BLaER1 (cell line): ENCODE measurements around the gene RAB3B.
"Not testable (repeated sequence)": the region's sequence is repeated elsewhere in the genome, so short reads cannot be mapped to it uniquely, and the experiment has no call there.

Experiments used
- H3K27ac ChIP-seq: shearing (Covaris generic); formaldehyde crosslinking; 2 replicates; pipeline ENCODE4 v1.8.1; 2022
- H3K27me3 ChIP-seq: shearing (Covaris generic); formaldehyde crosslinking; 2 replicates; pipeline ENCODE4 v1.8.1; 2022
- H3K36me3 ChIP-seq: shearing (Covaris generic); formaldehyde crosslinking; 2 replicates; pipeline ENCODE4 v1.8.1; 2022
- H3K4me1 ChIP-seq: shearing (Covaris generic); formaldehyde crosslinking; 2 replicates; pipeline ENCODE4 v1.8.1; 2022
- H3K4me2 ChIP-seq: shearing (Covaris generic); formaldehyde crosslinking; 2 replicates; pipeline ENCODE4 v1.8.1; 2022
- H3K4me3 ChIP-seq: shearing (Covaris generic); formaldehyde crosslinking; 2 replicates; pipeline ENCODE4 v1.8.1; 2022
- H3K9ac ChIP-seq: shearing (Covaris generic); formaldehyde crosslinking; 2 replicates; pipeline ENCODE4 v1.8.1; 2022
- H3K9me3 ChIP-seq: shearing (Covaris generic); formaldehyde crosslinking; 2 replicates; pipeline ENCODE4 v1.8.1; 2022
- H4K20me1 ChIP-seq: shearing (Covaris generic); formaldehyde crosslinking; 2 replicates; pipeline ENCODE4 v1.8.1; 2022
- Cebpa-rat ChIP-seq: shearing (Covaris generic); IDR thresholded peaks from 2 replicates; pipeline ENCODE4 v1.8.1; 2022

The RAB3B gene

GRCh38 chr1:51877434-51878307 is 112.8 kb downstream of the RAB3B start:
- H3K36me3 ChIP-seq: peaks cover 19% of the 10 kb centered on the region
- no peaks in the 10 kb centered on the region for H3K27me3 ChIP-seq
- no peak for TF ChIP-seq Cebpa-rat
- H4K20me1 ChIP-seq: peaks cover 53% of the 10 kb centered on the region
- H3K9ac ChIP-seq: peak overlapping the region; percentile 96
- peaks cover 48% of the 10 kb centered on the region for H3K4me1 ChIP-seq
- H3K9me3 ChIP-seq: no peaks in the 10 kb centered on the region
- peak overlapping the region; percentile 94 for H3K4me2 ChIP-seq
- H3K4me3 ChIP-seq: peak overlapping the region; percentile 86
- H3K27ac ChIP-seq: peak overlapping the region; percentile 95

- Histone ChIP-seq H3K27ac (no peak overlapping the region), H3K4me3 (no peak overlapping the region), H3K9me3 (no peaks in the 10 kb centered on the region), H3K4me1 (peaks cover 48% of the 10 kb centered on the region), H3K9ac (no peak overlapping the region), H3K27me3 (no peaks in the 10 kb centered on the region), H4K20me1 (peaks cover 71% of the 10 kb centered on the region), H3K4me2 (peak overlapping the region; percentile 94), H3K36me3 (peaks cover 31% of the 10 kb centered on the region)
- TF ChIP-seq Cebpa-rat: no peak
These were observed 114.7 kb downstream of the RAB3B start for GRCh38 chr1:51875836-51876235.

GRCh38 chr1:51875291-51875772 is 115.2 kb downstream of the RAB3B start:
- no peak for TF ChIP-seq Cebpa-rat
- H3K27ac ChIP-seq: no peak overlapping the region
- no peak overlapping the region for H3K4me3 ChIP-seq
- peaks cover 31% of the 10 kb centered on the region for H3K36me3 ChIP-seq
- H3K9ac ChIP-seq: no peak overlapping the region
- peaks cover 48% of the 10 kb centered on the region for H3K4me1 ChIP-seq
- no peaks in the 10 kb centered on the region for H3K9me3 ChIP-seq
- no peaks in the 10 kb centered on the region for H3K27me3 ChIP-seq
- H3K4me2 ChIP-seq: peak overlapping the region; percentile 94
- H4K20me1 ChIP-seq: peaks cover 76% of the 10 kb centered on the region

GRCh38 chr1:51873270-51873669 is 117.2 kb downstream of the RAB3B start:
- not testable (repeated sequence) for H3K27ac ChIP-seq, H3K4me2 ChIP-seq, H3K9me3 ChIP-seq, H3K4me3 ChIP-seq, H3K27me3 ChIP-seq, H3K9ac ChIP-seq
- H4K20me1 ChIP-seq: peaks cover 95% of the 10 kb centered on the region
- H3K4me1 ChIP-seq: peaks cover 39% of the 10 kb centered on the region
- H3K36me3 ChIP-seq: peaks cover 38% of the 10 kb centered on the region

GRCh38 chr1:51871351-51871975 is 119.0 kb downstream of the RAB3B start:
- Histone ChIP-seq H4K20me1 (peaks cover 95% of the 10 kb centered on the region), H3K9me3 (no peaks in the 10 kb centered on the region), H3K4me2 (no peak overlapping the region), H3K4me1 (peaks cover 26% of the 10 kb centered on the region), H3K4me3 (no peak overlapping the region), H3K9ac (no peak overlapping the region), H3K27ac (no peak overlapping the region), H3K36me3 (peaks cover 38% of the 10 kb centered on the region), H3K27me3 (no peaks in the 10 kb centered on the region)
- TF ChIP-seq Cebpa-rat: no peak

GRCh38 chr1:51870603-51871350 is 119.7 kb downstream of the RAB3B start:
- TF ChIP-seq Cebpa-rat: no peak
- peaks cover 38% of the 10 kb centered on the region for H3K36me3 ChIP-seq

GRCh38 chr1:51867479-51868232 is 122.8 kb downstream of the RAB3B start:
- peaks cover 30% of the 10 kb centered on the region for H3K36me3 ChIP-seq
- no peaks in the 10 kb centered on the region for H3K9me3 ChIP-seq
- no peak overlapping the region for H3K4me3 ChIP-seq
- no peak overlapping the region for H3K4me2 ChIP-seq
- H3K4me1 ChIP-seq: peaks cover 12% of the 10 kb centered on the region
- TF ChIP-seq Cebpa-rat: no peak
- no peak overlapping the region for H3K27ac ChIP-seq
- H4K20me1 ChIP-seq: peaks cover 95% of the 10 kb centered on the region
- H3K9ac ChIP-seq: no peak overlapping the region
- H3K27me3 ChIP-seq: no peaks in the 10 kb centered on the region

More at GRCh38 chr1:51870603-51871350, 119.7 kb downstream of the RAB3B start:
- H3K4me3 ChIP-seq: no peak overlapping the region
- H3K27ac ChIP-seq: no peak overlapping the region
- H3K9me3 ChIP-seq: no peaks in the 10 kb centered on the region
- no peak overlapping the region for H3K4me2 ChIP-seq
- peaks cover 94% of the 10 kb centered on the region for H4K20me1 ChIP-seq
- H3K4me1 ChIP-seq: peaks cover 19% of the 10 kb centered on the region
- H3K27me3 ChIP-seq: no peaks in the 10 kb centered on the region
- H3K9ac ChIP-seq: no peak overlapping the region

GRCh38 chr1:51863384-51863783 is 127.1 kb downstream of the RAB3B start:
- TF ChIP-seq Cebpa-rat: no peak
- Histone ChIP-seq H3K27ac (no peak overlapping the region), H3K4me1 (peaks cover 12% of the 10 kb centered on the region), H4K20me1 (peaks cover 86% of the 10 kb centered on the region), H3K27me3 (no peaks in the 10 kb centered on the region), H3K9me3 (no peaks in the 10 kb centered on the region), H3K36me3 (peaks cover 25% of the 10 kb centered on the region), H3K9ac (no peak overlapping the region), H3K4me3 (no peak overlapping the region), H3K4me2 (peak overlapping the region; percentile 30)

- Histone ChIP-seq H3K27ac (no peak overlapping the region), H3K36me3 (peaks cover 33% of the 10 kb centered on the region), H4K20me1 (peaks cover 81% of the 10 kb centered on the region), H3K4me1 (peaks cover 12% of the 10 kb centered on the region), H3K9me3 (no peaks in the 10 kb centered on the region), H3K4me3 (no peak overlapping the region), H3K4me2 (no peak overlapping the region), H3K27me3 (no peaks in the 10 kb centered on the region), H3K9ac (no peak overlapping the region)
- no peak for TF ChIP-seq Cebpa-rat
These were observed 128.8 kb downstream of the RAB3B start for GRCh38 chr1:51861669-51862068.
